Loucy (cell line): ENCODE results near the gene DAP.

ENCODE experiments used
- CTCF ChIP-seq: fragments of 200-600 bp; sonication (generic); conservative IDR thresholded peaks from 2 replicates; pipeline ENCODE4 v1.5.1; 2014; ENCODE audit warnings: mild to moderate bottlenecking, antibody characterized with exemption, low read length
- EZH2phosphoT487 ChIP-seq: fragments of 200-600 bp; IDR thresholded peaks from 2 replicates; pipeline ENCODE4 v1.6.1; 2018; ENCODE audit warnings: antibody characterized with exemption, mild to moderate bottlenecking, moderate library complexity, borderline replicate concordance

- TF ChIP-seq CTCF (no peak), EZH2phosphoT487 (no peak)
Measured at GRCh38 chr5:10740384-10740783, 20.6 kb downstream of the DAP start.
